NCI-H2171 (cell line): Measurements from ENCODE around the gene PPP4C.
"Not testable (repeated sequence)": the region's sequence is repeated elsewhere in the genome, so short reads cannot be mapped to it uniquely, and the experiment has no call there.

Experiments used
- DNase-seq: peaks from one replicate; lab custom pipeline; 2025; lab: John Stamatoyannopoulos, UW

PPP4C gene

DNA sequence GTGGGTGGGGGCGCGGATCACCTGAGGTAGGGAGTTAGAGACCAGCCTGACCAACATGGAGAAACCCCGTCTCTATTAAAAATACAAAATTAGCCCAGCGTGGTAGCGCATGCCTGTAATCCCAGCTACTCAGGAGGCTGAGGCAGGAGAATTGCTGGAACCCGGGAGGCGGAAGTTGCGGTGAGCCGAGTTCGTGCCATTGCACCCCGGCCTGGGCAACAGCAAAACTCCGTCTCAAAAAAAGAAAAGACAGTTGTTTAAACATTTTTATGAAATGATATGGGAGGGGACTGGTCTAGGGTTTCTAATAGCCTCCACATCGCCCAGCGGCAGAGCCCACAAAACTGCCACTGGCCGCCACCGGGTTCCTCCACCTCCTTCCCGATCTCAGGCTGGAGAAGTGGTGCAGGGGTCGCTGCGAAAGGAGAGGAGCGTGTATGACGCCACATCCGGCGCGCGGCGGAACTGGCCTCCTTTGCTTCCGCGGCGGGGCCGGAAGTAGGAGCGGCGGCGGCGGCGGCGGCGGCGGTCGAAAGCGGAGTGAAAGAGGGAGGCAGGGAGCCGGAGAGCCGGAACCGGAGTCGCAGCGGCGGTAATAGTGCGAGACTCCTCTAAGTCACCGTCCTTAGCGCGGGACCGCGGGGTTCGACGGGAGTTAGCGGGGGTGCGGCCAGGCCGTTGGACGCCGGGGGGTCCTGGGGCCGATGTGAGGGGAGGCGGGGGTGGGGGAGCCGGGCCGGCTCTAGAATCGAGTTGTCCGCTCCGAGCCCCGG is at the start of gene PPP4C:
Gene PPP4C, plus strand, starts transcription at position 492 of the 773 bp plus-strand sequence. CDS start 384 bp downstream, outside the sequence.
- peak; percentile 81 for DNase-seq

DNA sequence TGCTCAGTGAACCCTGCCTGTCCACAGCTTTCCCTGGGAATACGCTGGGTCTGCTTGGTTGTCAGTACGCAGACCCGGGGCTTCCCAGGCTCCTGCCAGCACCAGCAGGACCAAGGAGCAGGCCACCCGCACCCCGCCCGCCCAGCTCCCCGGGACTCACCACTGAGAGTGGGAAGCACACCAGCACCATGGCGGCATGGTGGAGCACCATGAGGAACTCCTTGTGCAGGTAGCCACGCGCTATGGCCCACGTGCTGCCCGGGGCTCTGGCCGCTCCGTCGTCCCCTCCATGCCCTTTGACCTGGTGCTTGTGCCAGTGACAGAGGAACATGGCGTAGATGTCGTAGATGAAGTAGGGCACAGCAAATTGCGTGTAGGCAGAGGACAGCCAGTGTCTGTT is 49.3 kb upstream of the PPP4C start:
- DNase-seq = no peak

DNA sequence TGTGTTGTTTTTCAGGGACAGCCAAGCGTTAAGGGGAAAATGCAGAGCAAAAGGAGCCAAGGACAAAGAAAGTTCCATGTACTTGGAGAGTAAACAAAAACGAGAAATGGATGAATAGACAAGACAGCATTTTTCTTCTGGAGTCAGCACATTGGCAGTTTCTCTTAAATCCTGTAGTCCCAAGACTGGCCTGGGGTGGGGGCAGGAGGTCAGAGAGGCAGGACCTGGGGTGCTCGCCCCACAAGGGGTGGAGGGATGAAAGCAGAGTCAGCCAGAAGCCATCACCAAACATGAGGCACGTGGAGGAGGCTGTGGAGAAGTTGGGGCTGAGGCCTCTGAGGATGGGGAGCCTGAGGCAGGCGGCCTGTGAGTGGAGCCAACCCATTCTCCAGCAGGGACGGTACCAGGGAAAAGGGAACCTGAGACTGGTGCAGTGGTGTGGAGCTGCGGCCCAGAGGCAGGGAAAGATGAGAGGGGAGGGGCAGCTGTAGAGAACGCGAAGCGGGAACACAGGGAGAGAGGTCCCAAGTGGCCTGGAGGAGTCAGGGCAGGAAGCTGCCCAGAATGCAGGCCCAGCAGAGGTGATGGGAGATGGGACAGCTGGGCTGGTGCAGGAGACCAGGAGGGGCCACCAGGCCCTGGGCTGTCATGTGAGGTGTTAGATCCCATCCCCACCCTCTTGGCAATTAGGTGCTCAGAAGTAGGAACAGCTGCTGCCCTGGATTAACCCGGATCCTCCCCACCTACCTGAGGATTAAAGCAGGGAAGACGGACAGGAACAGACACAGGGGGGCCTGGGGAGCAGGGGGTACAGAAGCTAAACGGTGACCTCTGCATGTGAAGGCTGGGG is 48.0 kb upstream of the PPP4C start:
- peak; percentile 74 for DNase-seq

DNA sequence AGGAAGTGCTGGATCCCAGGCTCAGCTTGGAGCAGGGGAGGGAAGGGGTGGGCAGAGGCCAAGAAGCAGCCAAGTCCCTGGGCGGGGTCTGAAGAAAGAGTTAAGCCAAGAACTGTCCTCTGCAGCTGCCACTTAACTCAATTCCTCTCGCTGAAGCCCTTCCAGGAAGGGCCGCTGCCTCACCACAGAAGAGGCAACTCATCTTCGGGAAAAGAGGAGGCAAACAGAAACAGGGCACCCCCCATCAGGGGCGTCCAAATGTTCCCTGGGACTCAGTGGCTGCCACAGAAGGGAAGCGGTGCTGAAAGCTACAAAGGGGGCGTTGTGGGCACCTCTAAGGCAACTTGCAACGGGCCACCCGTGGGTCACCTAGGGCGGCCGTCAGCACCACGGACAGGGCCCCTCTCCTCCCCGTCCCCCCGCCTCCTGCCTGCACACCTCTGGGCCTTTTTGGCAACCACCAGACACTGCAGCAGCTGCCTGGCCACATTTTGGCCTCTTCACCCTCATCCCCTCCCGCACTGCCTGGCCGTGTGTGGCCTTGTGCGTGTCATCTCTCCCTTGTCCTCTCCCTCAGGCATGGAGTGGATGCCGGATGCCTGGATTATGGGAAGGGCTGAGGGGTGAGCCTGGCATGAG is 47.2 kb upstream of the PPP4C start:
- no peak for DNase-seq

DNA sequence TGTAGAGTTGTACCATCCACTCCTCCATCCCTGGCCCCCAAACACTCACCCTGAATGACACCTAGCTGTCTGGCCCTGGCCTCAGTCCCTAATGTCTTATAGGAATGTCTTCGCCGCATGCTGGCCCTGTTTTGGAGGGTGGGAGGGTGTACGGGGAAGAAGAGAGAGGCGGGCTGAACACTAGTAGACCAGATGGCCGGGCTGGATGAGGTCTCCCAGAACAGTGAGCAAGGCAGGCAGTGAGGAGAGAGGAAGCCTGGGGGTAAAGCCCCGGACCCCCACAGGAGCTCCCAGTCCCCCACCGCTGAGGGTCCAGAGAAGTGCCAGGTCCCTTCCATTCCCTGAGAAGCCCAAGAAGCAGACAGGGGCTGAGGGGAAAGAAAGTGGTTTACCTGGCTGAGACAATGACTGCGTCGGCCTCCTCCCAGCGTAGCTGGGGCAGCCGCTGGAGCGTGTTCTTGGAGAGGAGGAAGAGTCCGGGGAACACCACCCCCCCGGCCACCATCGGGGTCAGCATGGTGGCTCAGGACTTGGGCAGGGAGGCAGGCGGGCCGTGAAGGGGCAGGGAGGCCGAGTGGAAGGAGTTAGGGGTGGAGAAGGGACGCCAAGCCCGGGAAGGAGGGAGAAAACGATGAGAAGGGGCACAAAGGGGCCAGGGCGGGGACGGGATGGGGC is 45.6 kb upstream of the PPP4C start:
- DNase-seq = no peak

DNA sequence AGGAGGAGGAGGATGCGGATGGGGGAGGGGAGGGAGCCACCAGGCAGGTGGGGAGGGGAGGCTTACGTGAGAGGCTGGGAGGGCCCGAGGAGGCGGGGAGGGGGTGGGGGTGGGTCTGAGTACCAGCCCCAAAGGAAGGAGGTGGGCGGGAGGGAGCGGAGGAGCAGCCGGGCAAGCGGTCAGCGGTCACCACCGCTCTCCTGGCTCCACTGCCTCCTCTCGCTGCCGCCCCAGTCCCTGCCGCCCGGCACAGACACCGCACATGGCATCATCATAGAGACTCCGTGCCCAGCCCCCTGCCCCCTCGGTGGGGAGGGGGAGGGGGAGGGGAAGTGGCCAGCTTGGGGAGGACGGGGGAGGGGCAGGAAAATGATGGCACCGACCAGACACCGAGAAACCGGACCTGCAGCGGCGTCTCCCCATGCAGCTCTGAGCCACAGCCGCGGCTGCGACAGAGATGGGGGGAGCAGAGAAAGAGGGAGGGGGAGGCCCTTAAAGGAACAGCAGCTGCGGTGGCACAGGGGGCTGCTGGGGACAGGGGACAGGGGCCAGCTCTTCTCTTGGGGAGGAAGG is 44.9 kb upstream of the PPP4C start, which contains the start of gene TLCD3B:
Gene TLCD3B, minus strand, starts transcription at position 431 of the 573 bp plus-strand sequence. CDS start 744 bp downstream, outside the sequence.
- DNase-seq = peak; percentile 37

DNA sequence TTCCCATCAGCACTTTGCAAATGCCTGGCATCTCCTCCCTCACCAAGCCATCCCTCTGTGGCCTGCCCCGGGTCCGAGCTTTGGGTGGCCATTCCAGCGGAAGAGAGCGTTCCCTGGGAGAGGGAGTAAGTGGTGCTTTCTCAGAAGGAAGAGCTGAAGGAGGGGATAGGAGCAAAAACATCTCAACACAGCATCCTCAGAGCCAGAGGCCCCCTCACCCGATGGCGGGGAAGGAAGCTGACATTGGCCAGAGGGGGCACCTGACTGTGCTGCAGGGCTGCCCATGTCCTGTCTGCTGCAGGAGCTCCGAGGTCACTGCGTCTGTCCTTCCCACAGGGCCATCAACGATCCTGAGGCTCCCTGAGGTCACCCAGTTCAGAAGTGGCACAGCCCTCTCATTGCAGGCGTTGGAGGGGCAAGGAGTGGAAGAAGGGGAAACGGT is 44.3 kb upstream of the PPP4C start:
- no peak for DNase-seq

DNA sequence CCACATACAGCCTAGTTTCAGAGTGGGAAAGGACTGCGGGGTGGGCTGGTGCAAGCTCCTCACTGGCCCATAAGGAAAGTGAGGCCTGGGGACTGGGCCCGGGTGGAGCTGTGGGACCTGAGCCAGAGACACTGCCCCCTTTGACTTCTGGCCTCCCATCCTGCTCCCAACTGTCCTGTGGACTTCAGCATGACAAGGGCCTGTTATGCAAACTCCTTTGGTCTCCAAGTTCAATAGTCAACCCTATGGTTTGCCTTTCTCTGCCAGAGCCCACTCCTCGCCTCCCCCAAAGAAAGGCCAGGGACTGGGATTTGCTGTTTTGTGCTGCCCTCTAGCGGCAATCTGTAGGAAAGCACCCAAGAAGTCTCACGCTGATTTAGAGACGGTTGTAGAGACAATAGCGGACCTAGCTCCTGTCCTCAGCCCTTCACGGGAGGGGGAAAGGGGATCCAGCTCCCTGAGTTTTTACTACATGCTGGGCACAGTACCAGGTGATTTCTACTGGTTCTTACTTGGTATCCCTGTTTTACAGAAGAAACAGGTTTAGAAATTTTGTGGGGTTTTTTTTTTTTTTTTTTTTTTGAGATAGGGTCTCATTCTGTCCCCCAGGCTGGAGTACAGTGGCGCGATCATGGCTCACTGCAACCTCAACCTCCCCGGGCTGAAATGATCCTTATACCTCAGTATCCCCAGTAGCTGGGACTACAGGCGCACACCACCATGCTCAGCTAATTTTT is 43.5 kb upstream of the PPP4C start:
- DNase-seq = peak; percentile 62

DNA sequence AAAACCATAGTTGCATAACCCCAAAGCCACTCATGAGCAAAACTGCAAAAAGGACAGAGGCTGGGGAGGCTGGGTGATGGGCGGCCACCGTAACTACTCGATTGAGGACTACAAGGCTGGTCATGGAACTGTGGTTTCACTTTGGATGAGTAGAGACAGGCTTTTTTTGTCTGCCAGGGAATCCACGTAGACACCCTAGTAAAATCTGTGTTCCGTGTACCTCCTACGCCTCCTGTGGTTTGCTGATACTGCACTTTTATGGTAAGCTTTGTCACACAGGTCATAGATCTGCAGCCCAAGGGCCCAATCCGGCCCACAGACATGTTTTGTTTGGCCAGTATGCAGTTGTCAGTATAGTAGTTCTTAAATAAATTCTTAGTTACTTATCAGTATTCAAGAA is 42.5 kb upstream of the PPP4C start:
- DNase-seq = no peak

DNA sequence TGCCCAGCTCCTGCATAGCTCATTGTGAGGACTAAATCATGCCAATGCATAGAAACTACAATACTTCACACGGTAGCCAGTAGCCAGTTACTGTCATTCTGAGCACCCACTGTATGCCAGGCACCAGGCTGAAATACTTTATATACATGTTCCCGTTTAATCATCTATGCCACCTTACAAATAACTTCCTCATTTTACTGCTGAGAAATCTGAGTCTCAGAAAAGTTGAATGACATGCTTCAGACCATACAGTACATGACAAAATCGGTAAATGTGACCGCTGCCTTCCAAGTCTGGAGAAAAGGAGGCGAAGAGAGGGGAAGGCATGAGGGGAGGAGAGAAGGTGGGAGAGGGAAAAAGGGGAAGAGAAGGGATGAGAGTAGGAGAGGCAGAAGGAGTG is 35.6 kb upstream of the PPP4C start:
- no peak for DNase-seq

DNA sequence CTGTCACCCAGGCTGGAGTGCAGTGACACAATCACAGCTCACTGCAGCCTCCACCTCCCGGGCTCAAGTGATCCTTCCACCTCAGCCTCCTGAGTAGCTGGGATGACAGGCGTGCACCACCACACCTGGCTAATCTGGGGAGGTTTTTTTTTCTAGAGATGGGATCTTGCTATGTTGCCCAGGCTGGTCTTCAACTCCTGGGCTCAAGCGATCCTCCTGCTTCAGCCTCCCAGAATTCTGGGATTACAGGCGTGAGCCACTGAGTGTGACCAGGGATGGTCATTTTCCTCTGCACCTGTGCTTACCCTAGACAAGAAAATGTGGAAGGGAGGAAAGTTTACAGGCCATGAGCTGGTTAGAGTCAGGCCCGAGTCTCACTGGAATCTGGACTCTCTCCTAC is 35.1 kb upstream of the PPP4C start:
- DNase-seq = not testable (repeated sequence)

DNA sequence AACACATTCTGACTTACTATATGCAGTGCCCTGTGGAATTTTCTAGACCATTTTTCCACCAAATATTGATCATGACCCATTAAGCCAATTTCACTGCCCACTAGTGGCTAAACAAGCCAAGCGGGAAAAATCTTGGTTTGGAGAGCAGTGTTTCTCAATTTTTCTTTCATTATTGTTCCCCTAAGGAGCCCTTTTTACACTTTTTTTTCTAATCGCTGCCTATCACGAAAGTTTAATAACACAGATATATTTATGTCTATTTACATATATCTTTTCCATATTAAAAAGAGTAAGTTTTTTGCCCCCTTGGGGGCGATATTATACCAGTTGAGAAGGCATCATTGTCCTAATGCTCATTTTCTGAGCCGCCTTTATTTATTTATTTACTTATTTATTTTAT is 34.0 kb upstream of the PPP4C start:
- DNase-seq = no peak

DNA sequence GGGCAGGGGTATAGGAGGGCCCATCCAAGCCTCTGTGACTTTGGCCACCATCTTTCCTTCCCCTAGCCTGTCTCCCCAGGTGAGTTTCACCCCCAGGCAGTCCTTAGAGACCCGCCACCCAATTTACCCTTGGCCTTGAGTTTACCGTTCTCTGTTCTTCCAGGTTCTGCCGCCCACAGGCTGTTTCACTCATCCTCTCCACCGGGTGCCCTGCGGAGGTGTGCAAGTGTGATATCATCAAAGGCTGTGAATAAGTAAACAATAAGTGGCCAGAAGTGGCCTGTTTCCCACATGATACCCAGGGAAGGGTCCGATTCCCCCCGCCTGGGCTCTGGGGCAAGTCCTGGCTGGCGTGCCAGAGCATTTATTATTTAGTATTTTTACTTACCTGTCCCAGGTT is 29.6 kb upstream of the PPP4C start:
- no peak for DNase-seq

- no peak for DNase-seq
Measured at GRCh38 chr16:30046588-30046987, 29.2 kb upstream of the PPP4C start.

DNA sequence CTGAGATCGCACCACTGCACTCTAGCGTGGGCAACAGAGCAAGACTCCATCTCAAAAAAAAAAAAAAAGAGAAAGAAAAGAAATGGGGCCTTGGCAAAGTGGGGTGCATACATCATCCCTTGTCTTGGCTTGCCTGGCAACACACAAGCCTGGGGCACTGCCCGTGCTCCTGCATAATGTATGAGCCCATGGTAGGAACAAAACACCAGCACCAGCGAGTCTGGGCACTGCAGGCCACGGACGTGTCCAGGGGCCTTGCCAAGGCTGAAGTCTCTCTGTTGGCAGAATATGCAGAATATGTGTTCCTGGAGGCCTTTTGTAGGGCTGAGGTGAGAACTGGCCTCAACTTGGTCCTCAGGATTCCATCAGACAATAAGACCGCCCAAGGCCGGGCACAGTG is 25.9 kb upstream of the PPP4C start:
- no peak for DNase-seq

GRCh38 chr16:30051518-30051917 is 24.3 kb upstream of the PPP4C start:
- DNase-seq = no peak

- peak; percentile 92 for DNase-seq
Measured at GRCh38 chr16:30052671-30053372, 23.0 kb upstream of the PPP4C start.

GRCh38 chr16:30053376-30054015 is 22.3 kb upstream of the PPP4C start:
- DNase-seq = no peak

GRCh38 chr16:30054451-30054850 is 21.3 kb upstream of the PPP4C start:
- DNase-seq = no peak
